ENCODE measurements around the gene MYRF. TPM values are rescaled to one million over a fixed set of nuclear protein-coding genes. Genes with fewer than 3 reads are reported as not detected.

The MYRF gene
- total and polyA plus RNA-seq, 2 of the 4 experiments (the other 2 are of a cell fraction) = 1.6 to 10.7 TPM

DNA sequence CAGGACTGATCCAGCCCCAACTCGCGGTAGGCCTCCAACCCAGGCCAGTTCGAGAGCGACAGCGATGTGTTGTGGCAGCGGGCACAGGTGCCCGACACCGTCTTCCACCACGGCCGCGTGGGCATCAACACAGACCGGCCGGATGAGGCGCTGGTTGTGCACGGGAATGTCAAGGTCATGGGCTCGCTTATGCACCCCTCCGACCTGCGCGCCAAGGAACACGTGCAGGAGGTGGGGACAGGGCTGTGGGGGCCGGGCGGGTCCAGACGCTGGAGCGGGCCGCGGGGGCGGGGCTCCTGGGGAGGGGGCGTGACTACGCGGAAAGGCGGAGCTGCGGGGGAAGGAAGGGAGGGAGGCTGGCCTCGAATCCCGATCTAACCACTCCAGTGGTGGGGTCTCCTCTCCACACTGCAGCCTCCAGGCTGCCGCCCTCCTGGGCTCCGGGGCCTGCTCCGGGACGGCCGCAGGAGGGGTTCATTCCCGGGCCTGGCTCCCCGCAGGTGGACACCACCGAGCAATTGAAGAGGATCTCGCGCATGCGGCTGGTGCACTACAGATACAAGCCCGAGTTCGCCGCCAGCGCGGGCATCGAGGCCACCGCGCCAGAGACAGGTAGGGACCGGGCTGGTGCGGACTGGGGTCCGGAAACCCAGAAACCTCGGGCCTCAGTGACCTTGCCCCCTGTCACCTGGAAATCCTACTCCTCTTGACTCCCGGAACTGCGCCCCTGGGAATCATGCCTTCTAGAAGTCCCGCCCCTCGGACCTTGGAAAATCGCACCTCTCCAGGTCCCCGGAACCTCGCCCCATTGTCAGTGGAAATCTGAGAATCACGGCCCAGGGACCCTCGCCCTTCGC, 25.0 kb downstream of the MYRF start (continued):
- TF ChIP-seq ELK1 (IDR thresholded peaks at IDR 0.05; ENCODE audit: borderline replicate concordance, low read depth, low read length) (no peak), CHD1 (IDR thresholded peaks at IDR 0.05; ENCODE audit: low read depth, low read length) (no peak), RCOR1 (IDR thresholded peaks at IDR 0.05; ENCODE audit: insufficient replicate concordance, low read length) (no peak), POLR2A (IDR thresholded peaks at IDR 0.05; ENCODE audit: low read depth, low read length) (no peak), RFX5 (IDR thresholded peaks at IDR 0.05; ENCODE audit: low read depth, low read length) (no peak), RAD21 (IDR thresholded peaks at IDR 0.05; ENCODE audit: low read length) (no peak), MAZ (IDR thresholded peaks at IDR 0.05; ENCODE audit: borderline replicate concordance, low read depth, low read length) (no peak)
